ENCODE data around the gene UBE2I. TPM values are rescaled to one million over a fixed set of nuclear protein-coding genes. Genes with fewer than 3 reads are reported as not detected.

Gene UBE2I
- total RNA-seq, 1 experiment from 2014 or later = 71.3 TPM

- POLR2A ChIA-PET (ENCODE audit: unreplicated experiment) = no interaction called here
- intact Hi-C loops (cut with micrococcal nuclease) = no loop called here
- BruUV-seq (replicated peaks) = no TSS peak
Measured at GRCh38 chr16:1340730-1341494, 31.5 kb downstream of the UBE2I start.

GRCh38 chr16:1341495-1342420 lies 32.3 kb downstream of the UBE2I start:
- H3K27me3 ChIP-seq (ENCODE audit: low read length) = no peaks in the 10 kb centered on the region
- no peaks in the 10 kb centered on the region for H3K36me3 ChIP-seq (ENCODE audit: low read depth, low read length)
- H3K9me2 ChIP-seq (replicated peaks; ENCODE audit: low read length) = no peaks in the 10 kb centered on the region
- H3F3A ChIP-seq (ENCODE audit: low read length, unreplicated experiment) = no peaks in the 10 kb centered on the region
- no peak for TF ChIP-seq EZH2 (IDR thresholded peaks at IDR 0.05; ENCODE audit: low read length, unreplicated experiment)
- TF ChIP-seq EZH2phosphoT487 (IDR thresholded peaks at IDR 0.05; ENCODE audit: borderline replicate concordance, low read length) = no peak
- TF ChIP-seq CTCF (conservative IDR thresholded peaks at IDR 0.05; ENCODE audit: low read depth, low read length) = no peak
- H3K4me1 ChIP-seq (ENCODE audit: insufficient read depth, low read length) = no peaks in the 10 kb centered on the region; the same call in 1 of the 2 replicates
- DNase-seq (no peak), ATAC-seq (no peak)
- no peak overlapping the region for H3K9ac ChIP-seq (ENCODE audit: low read length)
- no peaks in the 10 kb centered on the region for H3K79me2 ChIP-seq (ENCODE audit: low read length)
- H3K27ac ChIP-seq (ENCODE audit: low read length) = no peak overlapping the region
- intact Hi-C loops (cut with micrococcal nuclease) = no loop called here
- H4K20me1 ChIP-seq (ENCODE audit: low read length) = no peaks in the 10 kb centered on the region
- ChIA-PET CTCF (interaction anchor here (0.7 kb wide), 1 partner anchor 1678 kb away, joined by 4 read pairs; the partner anchor contains the start of gene TNFRSF12A), POLR2A (ENCODE audit: unreplicated experiment) (no interaction called here)
- no TSS peak for BruUV-seq (replicated peaks)
- no peaks in the 10 kb centered on the region for H3K9me3 ChIP-seq (ENCODE audit: low read length)
- H3K4me2 ChIP-seq (ENCODE audit: low read length) = peak overlapping the region; percentile 77; the same call in 1 of the 2 replicates
- H3K4me3 ChIP-seq (ENCODE audit: low read length) = no peak overlapping the region
- no peak overlapping the region for H2AFZ ChIP-seq (ENCODE audit: low read length)

More at GRCh38 chr16:1340730-1341494, 31.5 kb downstream of the UBE2I start:
- Histone ChIP-seq H3K9ac (ENCODE audit: low read length) (no peak overlapping the region), H3K79me2 (ENCODE audit: low read length) (no peaks in the 10 kb centered on the region), H3K27me3 (ENCODE audit: low read length) (no peaks in the 10 kb centered on the region), H3K4me1 (ENCODE audit: insufficient read depth, low read length) (no peaks in the 10 kb centered on the region; the same call in 1 of the 2 replicates), H3K4me3 (ENCODE audit: low read length) (no peak overlapping the region), H3K9me3 (ENCODE audit: low read length) (no peaks in the 10 kb centered on the region), H3K4me2 (ENCODE audit: low read length) (no peak overlapping the region), H4K20me1 (ENCODE audit: low read length) (no peaks in the 10 kb centered on the region), H3K36me3 (ENCODE audit: low read depth, low read length) (no peaks in the 10 kb centered on the region), H2AFZ (ENCODE audit: low read length) (no peak overlapping the region), H3F3A (ENCODE audit: low read length, unreplicated experiment) (no peaks in the 10 kb centered on the region), H3K27ac (ENCODE audit: low read length) (no peak overlapping the region), H3K9me2 (replicated peaks; ENCODE audit: low read length) (no peaks in the 10 kb centered on the region)
- ATAC-seq (no peak), DNase-seq (no peak)
- CTCF ChIA-PET = no interaction called here
- TF ChIP-seq CTCF (conservative IDR thresholded peaks at IDR 0.05; ENCODE audit: low read depth, low read length) (no peak), EZH2phosphoT487 (IDR thresholded peaks at IDR 0.05; ENCODE audit: borderline replicate concordance, low read length) (no peak), EZH2 (IDR thresholded peaks at IDR 0.05; ENCODE audit: low read length, unreplicated experiment) (no peak)

All from PC-3 (cell line).